GM12878 (cell line): ENCODE results near the gene KIAA1671. TPM values are rescaled to one million over a fixed set of nuclear protein-coding genes. Genes with fewer than 3 reads are reported as not detected.

ENCODE experiments used
- ATAC-seq: fragments of 200-7000 bp; cut with Tn5 transposase; 3 replicates; pipeline ENCODE4 v1.9.1; 2020; ENCODE audit warnings: mild to moderate bottlenecking, moderate library complexity
- BruUV-seq: library from RNA; stranded (reverse); fragments of 400-500 nt; replicated peaks from 2 replicates; lab custom pipeline; 2021; lab: Mats Ljungman, UMichigan
- CTCF ChIA-PET: fragments of 300-600 bp; sonication (Branson Sonifier 250); formaldehyde crosslinking; extraction: SDS; loops from one replicate; lab custom pipeline; 2021; ENCODE audit warnings: inconsistent platforms; lab: Yijun Ruan, JAX
- POLR2A ChIA-PET: fragments of 350-600 bp; formaldehyde crosslinking; extraction: SDS; loops from one replicate; lab custom pipeline; 2021; ENCODE audit warnings: inconsistent platforms; lab: Charles Lee
- RAD21 ChIA-PET: fragments of 300-600 bp; sonication (Branson Sonifier 250); formaldehyde crosslinking; loops from one replicate; lab custom pipeline; 2023; ENCODE audit warnings: antibody characterized with exemption; ENCODE audit not compliant: unreplicated experiment; lab: Charles Lee
- SMC1A ChIA-PET: fragments of 300-600 bp; sonication (Branson Sonifier 250); formaldehyde crosslinking; loops from one replicate; lab custom pipeline; 2023; ENCODE audit not compliant: unreplicated experiment, uncharacterized antibody; lab: Charles Lee
- DNase-seq: peaks from one replicate; pipeline ENCODE4 v3.0.0-alpha.2; 2011; ENCODE audit warnings: low read depth, low spot score
- FAIRE-seq: peaks from 3 replicates; lab custom pipeline; 2011; peaks lifted over from hg19 to GRCh38; lab: Jason Lieb, UNC
- H2AFZ ChIP-seq: 2 replicates; pipeline ENCODE4 v1.6.0; 2011; ENCODE audit warnings: low read depth, low read length, control low read depth; ENCODE audit not compliant: control insufficient read depth
- H3K27ac ChIP-seq: 2 replicates; pipeline ENCODE4 v1.5.1; 2011; ENCODE audit warnings: control low read depth; ENCODE audit not compliant: control insufficient read depth, insufficient read depth
- H3K27me3 ChIP-seq, 2 experiments: replicated peaks in 1 of 2; 2 replicates each; pipeline versions ENCODE4 v1.6.0 to v1.6.1; 2011; ENCODE audit warnings: low read length in 1 of 2; ENCODE audit not compliant: control insufficient read depth in 2 of 2, insufficient read depth in 2 of 2
- H3K36me3 ChIP-seq, 2 experiments: 2 replicates each; pipeline ENCODE4 v1.5.1; 2011; ENCODE audit warnings: low read length in 1 of 2; ENCODE audit not compliant: control insufficient read depth in 2 of 2, insufficient read depth in 2 of 2
- H3K4me1 ChIP-seq: 2 replicates; pipeline ENCODE4 v1.6.1; 2011; ENCODE audit warnings: mild to moderate bottlenecking, low read length, moderate library complexity, mixed read lengths; ENCODE audit not compliant: control insufficient read depth, insufficient read depth
- H3K4me2 ChIP-seq: 2 replicates; pipeline ENCODE4 v1.6.0; 2011; ENCODE audit warnings: control low read depth; ENCODE audit not compliant: control insufficient read depth, insufficient read depth
- H3K4me3 ChIP-seq: fragments of 200-600 bp; sonication (generic); 2 replicates; pipeline ENCODE4 v1.5.1; 2016
- H3K79me2 ChIP-seq: 2 replicates; pipeline ENCODE4 v1.6.0; 2011; ENCODE audit warnings: low read length; ENCODE audit not compliant: control insufficient read depth, insufficient read depth
- H3K9ac ChIP-seq: 2 replicates; pipeline ENCODE4 v1.8.0; 2011; ENCODE audit warnings: low read length, control low read depth, mixed read lengths; ENCODE audit not compliant: control insufficient read depth, insufficient read depth
- H3K9me3 ChIP-seq: replicated peaks from 3 replicates; pipeline ENCODE4 v1.5.1; 2011; ENCODE audit warnings: mild to moderate bottlenecking, low read length; ENCODE audit not compliant: control insufficient read depth, insufficient read depth
- H4K20me1 ChIP-seq: 2 replicates; pipeline ENCODE4 v1.6.0; 2011; ENCODE audit not compliant: control insufficient read depth, insufficient read depth
- BHLHE40 ChIP-seq, 2 experiments: fragments of 450-650 bp in 1 of 2; IDR thresholded peaks; 2 replicates each; pipeline ENCODE4 v1.6.1; 2011 to 2017; ENCODE audit warnings: low read depth in 2 of 2, borderline replicate concordance in 1 of 2, improper control_type of control experiment in 1 of 2, low read length in 1 of 2, mild to moderate bottlenecking in 1 of 2
- MEF2A ChIP-seq: IDR thresholded peaks from 2 replicates; pipeline ENCODE4 v1.6.1; 2011; ENCODE audit warnings: low read depth, mild to moderate bottlenecking, low read length, moderate library complexity; ENCODE audit not compliant: insufficient read depth
- SREBF1 ChIP-seq: IDR thresholded peaks from 2 replicates; pipeline ENCODE4 v1.6.1; 2012; ENCODE audit warnings: mild to moderate bottlenecking, low read length
- TCF7 ChIP-seq: IDR thresholded peaks from 2 replicates; pipeline ENCODE4 v1.6.1; 2014; ENCODE audit warnings: antibody characterized with exemption, borderline replicate concordance
- ZNF384 ChIP-seq: IDR thresholded peaks from 2 replicates; pipeline ENCODE4 v1.6.1; 2012; ENCODE audit warnings: low read depth, mild to moderate bottlenecking, low read length, improper control_type of control experiment, borderline replicate concordance
- ZNF687 ChIP-seq: fragments of 450-650 bp; IDR thresholded peaks from 2 replicates; pipeline ENCODE4 v1.6.1; 2017; ENCODE audit warnings: mild to moderate bottlenecking, moderate library complexity
- WGBS: methylation state at CpG from one replicate; pipeline ENCODE4 v1.1.6; 2016; ENCODE audit warnings: low lambda C conversion rate; ENCODE audit not compliant: insufficient replicate concordance, insufficient coverage; ENCODE audit errors: missing lambda C conversion rate; 5-methylcytosine and 5-hydroxymethylcytosine counted together
- in situ Hi-C: fragments of 300-500 bp; cut with MboI; formaldehyde crosslinking; loops from 9 replicates; pipeline ENCODE4 v1.14.3; 2018; ENCODE audit warnings: mixed read lengths
- intact Hi-C: fragments of 100-400 bp; cut with micrococcal nuclease; formaldehyde crosslinking; loops from one replicate; pipeline ENCODE4 v1.14.2; 2022; ENCODE audit not compliant: unreplicated experiment
- polyA plus RNA-seq, 11 experiments: library from polyadenylated mRNA; depleted of rRNA in 4 of 11; unstranded in 6 of 11; stranded (reverse) in 5 of 11; fragments of >200 nt; fragmentation: Nextera tagmentation in 4 of 11; fragmentation: Illumina TruSeq in 1 of 11; extraction: Ambion mirVana in 4 of 11; extraction: Trizol in 1 of 11; gene quantifications; 1 replicate in 1 of 11; 2 replicates in 10 of 11; pipeline versions ENCODE4 v1.2.1 to v1.2.3, GENCODE V29; 2011 to 2016; ENCODE audit warnings: inconsistent platforms in 2 of 11, missing spikeins in 2 of 11, low read depth in 1 of 11
- total RNA-seq, 4 experiments: library from RNA; depleted of rRNA in 3 of 4; stranded (reverse); fragments of >200 nt in 3 of 4; fragmentation: Illumina TruSeq in 1 of 4; extraction: Trizol in 1 of 4; gene quantifications; 2 replicates each; pipeline versions ENCODE4 v1.2.1 to v1.2.3, GENCODE V29; 2013 to 2021
- TF ChIP-seq, protein P1 (sequence below): fragments of 450-650 bp; IDR thresholded peaks from 2 replicates; pipeline ENCODE4 v1.6.1; 2017; ENCODE audit warnings: mild to moderate bottlenecking

The KIAA1671 gene
- total and polyA plus RNA-seq, 10 of the 15 experiments (the other 5 are each of a cell fraction or from before 2014, with no cell fraction given): 0.05 to 2.7 (median 0.33) TPM

- H3K79me2 ChIP-seq: no peaks in the 10 kb centered on the region
- H3K4me1 ChIP-seq: peaks cover 19% of the 10 kb centered on the region
- ChIA-PET POLR2A (no interaction called here), RAD21 (no interaction called here), SMC1A (no interaction called here), CTCF (no interaction called here)
- no peak overlapping the region for H3K9ac ChIP-seq
- ATAC-seq: no peak
- no peaks in the 10 kb centered on the region for H3K36me3 ChIP-seq
- FAIRE-seq: no peak
- H3K27ac ChIP-seq: no peak overlapping the region
- no peaks in the 10 kb centered on the region; the same call in 2 of the 3 replicates for H3K9me3 ChIP-seq
- in situ Hi-C loops (no loop called here), intact Hi-C loops (no loop called here)
- 10% methylated on average over 14 of the region's 15 CpGs for WGBS
- H3K4me3 ChIP-seq: no peak overlapping the region
- H3K27me3 ChIP-seq: no peaks in the 10 kb centered on the region
- H2AFZ ChIP-seq: no peak overlapping the region
- TF ChIP-seq ZNF384 (no peak), TCF7 (no peak)
- no TSS peak for BruUV-seq
- DNase-seq: no peak
- H4K20me1 ChIP-seq: no peaks in the 10 kb centered on the region
- no peak overlapping the region for H3K4me2 ChIP-seq
These were observed 114.4 kb downstream of the KIAA1671 start for GRCh38 chr22:25066861-25067435.

GRCh38 chr22:25067851-25068421 lies 115.4 kb downstream of the KIAA1671 start:
- Histone ChIP-seq H3K79me2 (no peaks in the 10 kb centered on the region), H2AFZ (no peak overlapping the region), H3K9ac (no peak overlapping the region), H3K27ac (no peak overlapping the region), H4K20me1 (no peaks in the 10 kb centered on the region), H3K4me1 (peaks cover 25% of the 10 kb centered on the region), H3K9me3 (no peaks in the 10 kb centered on the region), H3K36me3 (no peaks in the 10 kb centered on the region), H3K4me3 (no peak overlapping the region), H3K27me3 (no peaks in the 10 kb centered on the region), H3K4me2 (no peak overlapping the region)
- no TSS peak for BruUV-seq
- POLR2A ChIA-PET: interaction anchor here (1.0 kb wide), 1 partner anchor 10 kb away, joined by 3 read pairs; no protein-coding TSS in a partner anchor
- no peak for DNase-seq
- intact Hi-C loops (no loop called here), in situ Hi-C loops (no loop called here)
- CTCF ChIA-PET: interaction anchor here (0.6 to 5.6 kb wide), 7 partner anchors 9 to 302 kb away, joined by 3 to 48 read pairs (median 4); no protein-coding TSS in a partner anchor
- peak; percentile 62 for ATAC-seq
- FAIRE-seq: no peak
- peak in 1 of 2 experiments; percentile 4; a peak in 1 of 4 replicates for TF ChIP-seq BHLHE40 (IDR thresholded peaks at IDR 0.05; ENCODE audit: borderline replicate concordance in 1 of 2, low read depth in 2 of 2, low read length in 1 of 2)
- no peak for TF ChIP-seq MEF2A
- TF ChIP-seq, protein P1, sequence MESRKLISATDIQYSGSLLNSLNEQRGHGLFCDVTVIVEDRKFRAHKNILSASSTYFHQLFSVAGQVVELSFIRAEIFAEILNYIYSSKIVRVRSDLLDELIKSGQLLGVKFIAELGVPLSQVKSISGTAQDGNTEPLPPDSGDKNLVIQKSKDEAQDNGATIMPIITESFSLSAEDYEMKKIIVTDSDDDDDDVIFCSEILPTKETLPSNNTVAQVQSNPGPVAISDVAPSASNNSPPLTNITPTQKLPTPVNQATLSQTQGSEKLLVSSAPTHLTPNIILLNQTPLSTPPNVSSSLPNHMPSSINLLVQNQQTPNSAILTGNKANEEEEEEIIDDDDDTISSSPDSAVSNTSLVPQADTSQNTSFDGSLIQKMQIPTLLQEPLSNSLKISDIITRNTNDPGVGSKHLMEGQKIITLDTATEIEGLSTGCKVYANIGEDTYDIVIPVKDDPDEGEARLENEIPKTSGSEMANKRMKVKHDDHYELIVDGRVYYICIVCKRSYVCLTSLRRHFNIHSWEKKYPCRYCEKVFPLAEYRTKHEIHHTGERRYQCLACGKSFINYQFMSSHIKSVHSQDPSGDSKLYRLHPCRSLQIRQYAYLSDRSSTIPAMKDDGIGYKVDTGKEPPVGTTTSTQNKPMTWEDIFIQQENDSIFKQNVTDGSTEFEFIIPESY: peak; percentile 95
- no peak for TF ChIP-seq SREBF1
- peak; percentile 68; the same call in 1 of the 2 replicates for TF ChIP-seq ZNF687
- WGBS: 56% methylated on average over 18 of the region's 18 CpGs
- SMC1A ChIA-PET: interaction anchor here (1.2 to 2.1 kb wide), 3 partner anchors 11 to 18 kb away, joined by 3 to 14 read pairs (median 3); no protein-coding TSS in a partner anchor
- RAD21 ChIA-PET: interaction anchor here (1.5 kb wide), 1 partner anchor 9 kb away, joined by 7 read pairs; no protein-coding TSS in a partner anchor
